Adipocyte (in vitro differentiated cells): ENCODE measurements around the gene RAB30.

Experiments
- DNase-seq: peaks from one replicate; pipeline ENCODE4 v3.0.0-alpha.2; 2015; ENCODE audit warnings: low read depth
- H3K27me3 ChIP-seq: replicated peaks from 2 replicates; pipeline ENCODE4 v1.7.0; 2013; ENCODE audit warnings: mild to moderate bottlenecking, low read length, moderate library complexity; ENCODE audit not compliant: control insufficient read depth, insufficient read depth
- H3K36me3 ChIP-seq: 2 replicates; pipeline ENCODE4 v1.7.0; 2013; ENCODE audit warnings: low read length, mild to moderate bottlenecking, moderate library complexity; ENCODE audit not compliant: control insufficient read depth, insufficient read depth, severe bottlenecking
- H3K4me1 ChIP-seq: 2 replicates; pipeline ENCODE4 v1.7.0; 2013; ENCODE audit warnings: mild to moderate bottlenecking, low read length, moderate library complexity; ENCODE audit not compliant: control insufficient read depth, insufficient read depth
- H3K4me3 ChIP-seq: 2 replicates; pipeline ENCODE4 v1.7.0; 2013; ENCODE audit warnings: mild to moderate bottlenecking, low read length, moderate library complexity
- H3K9ac ChIP-seq: 2 replicates; pipeline ENCODE4 v1.7.0; 2013; ENCODE audit warnings: mild to moderate bottlenecking, low read length, moderate library complexity
- H3K9me3 ChIP-seq: 2 replicates; pipeline ENCODE4 v1.7.0; 2013; ENCODE audit warnings: mild to moderate bottlenecking, low read length, moderate library complexity; ENCODE audit not compliant: control insufficient read depth

RAB30 gene

GRCh38 chr11:83093634-83094033 lies 21.9 kb upstream of the RAB30 start:
- no peak overlapping the region for H3K9ac ChIP-seq

GRCh38 chr11:83092488-83093384 lies 21.0 kb upstream of the RAB30 start:
- peaks cover 16% of the 10 kb centered on the region for H3K4me1 ChIP-seq
- no peak overlapping the region for H3K9ac ChIP-seq
- no peaks in the 10 kb centered on the region for H3K36me3 ChIP-seq
- no peaks in the 10 kb centered on the region for H3K27me3 ChIP-seq
- H3K9me3 ChIP-seq = no peaks in the 10 kb centered on the region
- DNase-seq = peak; percentile 48
- H3K4me3 ChIP-seq = no peak overlapping the region

More at GRCh38 chr11:83093634-83094033, 21.9 kb upstream of the RAB30 start:
- no peaks in the 10 kb centered on the region for H3K9me3 ChIP-seq
- no peaks in the 10 kb centered on the region for H3K27me3 ChIP-seq
- H3K4me1 ChIP-seq = peaks cover 22% of the 10 kb centered on the region
- H3K36me3 ChIP-seq = no peaks in the 10 kb centered on the region
- no peak for DNase-seq
- H3K4me3 ChIP-seq = no peak overlapping the region

GRCh38 chr11:83088965-83089364 lies 17.3 kb upstream of the RAB30 start:
- peaks cover 5% of the 10 kb centered on the region for H3K4me1 ChIP-seq
- DNase-seq = no peak
- no peaks in the 10 kb centered on the region for H3K9me3 ChIP-seq

GRCh38 chr11:83087035-83087434 lies 15.3 kb upstream of the RAB30 start:
- no peak for DNase-seq
- H3K4me3 ChIP-seq = no peak overlapping the region
- H3K36me3 ChIP-seq = peaks cover 4% of the 10 kb centered on the region
- H3K27me3 ChIP-seq = no peaks in the 10 kb centered on the region
- no peak overlapping the region for H3K9ac ChIP-seq
- no peaks in the 10 kb centered on the region for H3K4me1 ChIP-seq
- no peaks in the 10 kb centered on the region for H3K9me3 ChIP-seq

More at GRCh38 chr11:83088965-83089364, 17.3 kb upstream of the RAB30 start:
- Histone ChIP-seq H3K4me3 (no peak overlapping the region), H3K9ac (no peak overlapping the region), H3K36me3 (no peaks in the 10 kb centered on the region), H3K27me3 (no peaks in the 10 kb centered on the region)

- no peak overlapping the region for H3K9ac ChIP-seq
- peaks cover 13% of the 10 kb centered on the region for H3K36me3 ChIP-seq
- H3K27me3 ChIP-seq = no peaks in the 10 kb centered on the region
- no peak overlapping the region for H3K4me3 ChIP-seq
- H3K4me1 ChIP-seq = no peaks in the 10 kb centered on the region
- DNase-seq = no peak
- H3K9me3 ChIP-seq = no peaks in the 10 kb centered on the region
Measured at GRCh38 chr11:83079820-83080219, 8.1 kb upstream of the RAB30 start.

GRCh38 chr11:83078269-83078668 lies 6.6 kb upstream of the RAB30 start:
- H3K9me3 ChIP-seq = no peaks in the 10 kb centered on the region
- H3K27me3 ChIP-seq = no peaks in the 10 kb centered on the region
- DNase-seq = no peak
- no peak overlapping the region for H3K9ac ChIP-seq
- H3K36me3 ChIP-seq = peaks cover 18% of the 10 kb centered on the region
- peaks cover 4% of the 10 kb centered on the region for H3K4me1 ChIP-seq
- H3K4me3 ChIP-seq = no peak overlapping the region

- Histone ChIP-seq H3K4me3 (peak overlapping the region; percentile 91), H3K9me3 (no peaks in the 10 kb centered on the region), H3K36me3 (peaks cover 7% of the 10 kb centered on the region), H3K27me3 (no peaks in the 10 kb centered on the region), H3K4me1 (peaks cover 25% of the 10 kb centered on the region), H3K9ac (no peak overlapping the region)
- DNase-seq = no peak
Measured at GRCh38 chr11:83073884-83074283, 2.2 kb upstream of the RAB30 start.

GRCh38 chr11:83073258-83073657 lies 1.6 kb upstream of the RAB30 start:
- peaks cover 6% of the 10 kb centered on the region for H3K36me3 ChIP-seq
- no peaks in the 10 kb centered on the region for H3K9me3 ChIP-seq
- no peaks in the 10 kb centered on the region for H3K27me3 ChIP-seq
- DNase-seq = no peak
- H3K9ac ChIP-seq = peak overlapping the region; percentile 98
- H3K4me1 ChIP-seq = peaks cover 31% of the 10 kb centered on the region
- H3K4me3 ChIP-seq = peak overlapping the region; percentile 91

GRCh38 chr11:83072350-83073242 lies 899 bp upstream of the RAB30 start:
- peak; percentile 32 for DNase-seq
- peak overlapping the region; percentile 98 for H3K9ac ChIP-seq
- peak overlapping the region; percentile 91 for H3K4me3 ChIP-seq
- H3K36me3 ChIP-seq = peaks cover 6% of the 10 kb centered on the region
- H3K9me3 ChIP-seq = no peaks in the 10 kb centered on the region
- H3K27me3 ChIP-seq = no peaks in the 10 kb centered on the region
- H3K4me1 ChIP-seq = peaks cover 33% of the 10 kb centered on the region

- Histone ChIP-seq H3K27me3 (no peaks in the 10 kb centered on the region), H3K9ac (peak overlapping the region; percentile 98), H3K4me3 (peak overlapping the region; percentile 91), H3K9me3 (no peaks in the 10 kb centered on the region), H3K36me3 (peaks cover 6% of the 10 kb centered on the region), H3K4me1 (peaks cover 34% of the 10 kb centered on the region)
- DNase-seq = peak; percentile 63
Measured at GRCh38 chr11:83070731-83071566, 748 bp downstream of the RAB30 start.
